NB4 (cell line): Measurements from ENCODE around the gene AP5M1.
"Not testable (repeated sequence)": the region's sequence is repeated elsewhere in the genome, so short reads cannot be mapped to it uniquely, and the experiment has no call there.

Experiments used
- MAX ChIP-seq: IDR thresholded peaks from 2 replicates; pipeline ENCODE4 v1.6.1; 2011; ENCODE audit warnings: low read depth, low read length
- MYC ChIP-seq: IDR thresholded peaks from 2 replicates; pipeline ENCODE4 v1.6.1; 2011; ENCODE audit warnings: low read depth, low read length
- POLR2A ChIP-seq: IDR thresholded peaks from 2 replicates; pipeline ENCODE4 v1.6.1; 2011; ENCODE audit warnings: mild to moderate bottlenecking; ENCODE audit not compliant: insufficient read length; ENCODE audit errors: extremely low read depth
- TF ChIP-seq, protein P1 (sequence below): IDR thresholded peaks from one replicate; pipeline ENCODE4 v1.5.1; 2012; ENCODE audit warnings: low read depth, low read length

DNA sequence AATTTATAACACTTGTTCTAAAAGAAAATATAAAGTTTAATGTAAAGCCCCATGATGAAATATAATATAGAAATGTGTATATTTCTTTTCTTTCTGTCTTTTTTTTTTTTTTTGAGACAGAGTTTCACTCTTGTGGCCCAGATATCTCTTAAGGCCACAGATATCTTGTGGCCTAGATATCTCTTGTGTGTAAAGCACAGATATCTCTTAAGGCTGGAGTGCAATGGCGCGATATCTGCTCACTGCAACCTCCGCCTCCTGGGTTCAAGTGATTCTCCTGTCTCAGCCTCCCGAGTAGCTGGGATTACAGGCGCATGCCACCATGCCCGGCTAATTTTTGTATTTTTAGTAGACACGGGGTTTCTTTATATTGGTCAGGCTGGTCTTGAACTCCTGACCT, 28.7 kb upstream of the AP5M1 start:
- TF ChIP-seq, protein P1, sequence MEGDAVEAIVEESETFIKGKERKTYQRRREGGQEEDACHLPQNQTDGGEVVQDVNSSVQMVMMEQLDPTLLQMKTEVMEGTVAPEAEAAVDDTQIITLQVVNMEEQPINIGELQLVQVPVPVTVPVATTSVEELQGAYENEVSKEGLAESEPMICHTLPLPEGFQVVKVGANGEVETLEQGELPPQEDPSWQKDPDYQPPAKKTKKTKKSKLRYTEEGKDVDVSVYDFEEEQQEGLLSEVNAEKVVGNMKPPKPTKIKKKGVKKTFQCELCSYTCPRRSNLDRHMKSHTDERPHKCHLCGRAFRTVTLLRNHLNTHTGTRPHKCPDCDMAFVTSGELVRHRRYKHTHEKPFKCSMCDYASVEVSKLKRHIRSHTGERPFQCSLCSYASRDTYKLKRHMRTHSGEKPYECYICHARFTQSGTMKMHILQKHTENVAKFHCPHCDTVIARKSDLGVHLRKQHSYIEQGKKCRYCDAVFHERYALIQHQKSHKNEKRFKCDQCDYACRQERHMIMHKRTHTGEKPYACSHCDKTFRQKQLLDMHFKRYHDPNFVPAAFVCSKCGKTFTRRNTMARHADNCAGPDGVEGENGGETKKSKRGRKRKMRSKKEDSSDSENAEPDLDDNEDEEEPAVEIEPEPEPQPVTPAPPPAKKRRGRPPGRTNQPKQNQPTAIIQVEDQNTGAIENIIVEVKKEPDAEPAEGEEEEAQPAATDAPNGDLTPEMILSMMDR: not testable (repeated sequence)
- not testable (repeated sequence) for TF ChIP-seq MAX, POLR2A, MYC
